Naive B cell (primary cell): Measurements from ENCODE around the gene MED31. TPM values are rescaled to one million over a fixed set of nuclear protein-coding genes. Genes with fewer than 3 reads are reported as not detected.

Experiments used
- ATAC-seq, 2 donors: fragments of 150-1000 bp; cut with Tn5 transposase; 2 replicates each; pipeline ENCODE4 v1.10.0; 2021; ENCODE audit warnings: low read depth in 2 of 2, mild to moderate bottlenecking in 2 of 2, moderate library complexity in 2 of 2
- DNase-seq: peaks from one replicate; pipeline ENCODE4 v3.0.0; 2022
- H3K27ac Mint-ChIP-seq, 6 donors: one replicate each; pipeline ENCODE4 v1.8.0; 2020 to 2022; ENCODE audit warnings: mild to moderate bottlenecking in 6 of 6, mixed read lengths in 6 of 6, moderate library complexity in 5 of 6, inconsistent platforms in 2 of 6
- H3K27me3 Mint-ChIP-seq, 3 donors: one replicate each; pipeline ENCODE4 v1.8.0; 2021 to 2022; ENCODE audit warnings: mixed read lengths in 3 of 3, mild to moderate bottlenecking in 1 of 3
- H3K36me3 Mint-ChIP-seq, 2 donors: one replicate each; pipeline ENCODE4 v1.8.0; 2020 to 2022; ENCODE audit warnings: mixed read lengths in 2 of 2, inconsistent platforms in 1 of 2, mild to moderate bottlenecking in 1 of 2
- H3K4me1 Mint-ChIP-seq, 3 donors: one replicate each; pipeline ENCODE4 v1.8.0; 2020 to 2022; ENCODE audit warnings: mixed read lengths in 3 of 3, inconsistent platforms in 1 of 3, mild to moderate bottlenecking in 1 of 3, moderate library complexity in 1 of 3
- H3K4me3 Mint-ChIP-seq, 8 donors: one replicate each; pipeline ENCODE4 v1.8.0; 2020 to 2022; ENCODE audit warnings: mild to moderate bottlenecking in 8 of 8, mixed read lengths in 8 of 8, moderate library complexity in 8 of 8, inconsistent platforms in 2 of 8
- H3K9me3 Mint-ChIP-seq, 7 donors: one replicate each; pipeline ENCODE4 v1.8.0; 2020 to 2022; ENCODE audit warnings: mixed read lengths in 7 of 7, mild to moderate bottlenecking in 5 of 7, inconsistent platforms in 2 of 7, moderate library complexity in 1 of 7
- polyA plus RNA-seq, 6 donors: library from polyadenylated mRNA; unstranded; fragments of 300-500 nt; fragmentation: Illumina TruSeq; gene quantifications; one replicate each; pipeline ENCODE4 v1.2.3, GENCODE V29; 2021; ENCODE audit warnings: low read depth in 6 of 6

Gene MED31
- polyA plus RNA-seq, 6 donors from 2014 or later: 25.7 to 33.8 (median 31.0) TPM

GRCh38 chr17:6639586-6640535 lies 11.5 kb downstream of the MED31 start:
- ATAC-seq (peak; percentile 21 to 30), DNase-seq (no peak)
- no peaks in the 10 kb centered on the region for H3K36me3 Mint-ChIP-seq
- peak overlapping the region; percentile 85 to 99 (median 96) for H3K4me3 Mint-ChIP-seq
- no peaks in the 10 kb centered on the region for H3K9me3 Mint-ChIP-seq
- H3K4me1 Mint-ChIP-seq: peaks cover 36 to 45% (median 43%) of the 10 kb centered on the region in 3 donors
- H3K27ac Mint-ChIP-seq: peak overlapping the region; percentile 84 to 100 (median 94)
- no peaks in the 10 kb centered on the region for H3K27me3 Mint-ChIP-seq

GRCh38 chr17:6639014-6639585 lies 12.3 kb downstream of the MED31 start:
- no peaks in the 10 kb centered on the region for H3K9me3 Mint-ChIP-seq
- H3K4me3 Mint-ChIP-seq: peak overlapping the region; percentile 85 to 99 (median 96)
- H3K27ac Mint-ChIP-seq: peak overlapping the region in 5 of 6 donors; percentile 49 to 100 (median 88)
- peaks cover 36 to 44% (median 43%) of the 10 kb centered on the region in 3 donors for H3K4me1 Mint-ChIP-seq
- no peaks in the 10 kb centered on the region for H3K27me3 Mint-ChIP-seq
- no peak for ATAC-seq
- no peak for DNase-seq
- peaks cover 5 to 7% of the 10 kb centered on the region in 2 donors for H3K36me3 Mint-ChIP-seq

GRCh38 chr17:6638046-6638908 lies 13.1 kb downstream of the MED31 start:
- H3K36me3 Mint-ChIP-seq: peaks cover 11 to 13% of the 10 kb centered on the region in 2 donors
- DNase-seq (no peak), ATAC-seq (no peak)
- H3K9me3 Mint-ChIP-seq: peaks cover 0 to 2% (median 0%) of the 10 kb centered on the region in 7 donors
- peak overlapping the region; percentile 22 to 97 (median 95) for H3K4me3 Mint-ChIP-seq
- peaks cover 34 to 44% (median 43%) of the 10 kb centered on the region in 3 donors for H3K4me1 Mint-ChIP-seq
- no peaks in the 10 kb centered on the region for H3K27me3 Mint-ChIP-seq
- H3K27ac Mint-ChIP-seq: peak overlapping the region in 3 of 6 donors; percentile 76 to 89 (median 89)

GRCh38 chr17:6637458-6637840 lies 14.0 kb downstream of the MED31 start:
- DNase-seq (no peak), ATAC-seq (no peak)
- peaks cover 32 to 44% (median 43%) of the 10 kb centered on the region in 3 donors for H3K4me1 Mint-ChIP-seq
- no peaks in the 10 kb centered on the region for H3K27me3 Mint-ChIP-seq
- H3K36me3 Mint-ChIP-seq: peaks cover 18 to 21% of the 10 kb centered on the region in 2 donors
- peak overlapping the region in 1 of 6 donors; percentile 71 for H3K27ac Mint-ChIP-seq
- H3K4me3 Mint-ChIP-seq: peak overlapping the region in 3 of 8 donors; percentile 49 to 95 (median 56)
- peaks cover 0 to 2% (median 0%) of the 10 kb centered on the region in 7 donors for H3K9me3 Mint-ChIP-seq

- Mint-ChIP-seq H3K4me1 (peaks cover 31 to 44% (median 43%) of the 10 kb centered on the region in 3 donors), H3K27ac (peak overlapping the region in 5 of 6 donors; percentile 8 to 69 (median 41)), H3K9me3 (peaks cover 0 to 2% (median 0%) of the 10 kb centered on the region in 7 donors), H3K27me3 (no peaks in the 10 kb centered on the region), H3K36me3 (peaks cover 18 to 27% of the 10 kb centered on the region in 2 donors), H3K4me3 (peak overlapping the region in 3 of 8 donors; percentile 49 to 95 (median 70))
- DNase-seq: no peak
- ATAC-seq: no peak
Observed at GRCh38 chr17:6636616-6637457, 14.6 kb downstream of the MED31 start.

- Mint-ChIP-seq H3K9me3 (peaks cover 0 to 2% (median 0%) of the 10 kb centered on the region in 7 donors), H3K4me1 (peaks cover 25 to 43% (median 43%) of the 10 kb centered on the region in 3 donors), H3K27ac (peak overlapping the region in 2 of 6 donors; percentile 8 to 41), H3K4me3 (peak overlapping the region in 2 of 8 donors; percentile 70 to 95), H3K36me3 (peaks cover 18 to 34% of the 10 kb centered on the region in 2 donors), H3K27me3 (no peaks in the 10 kb centered on the region)
- ATAC-seq (no peak), DNase-seq (no peak)
Observed at GRCh38 chr17:6636105-6636504, 15.3 kb downstream of the MED31 start.

GRCh38 chr17:6633263-6633662 lies 18.1 kb downstream of the MED31 start:
- H3K27ac Mint-ChIP-seq: no peak overlapping the region
- peaks cover 0 to 2% (median 0%) of the 10 kb centered on the region in 7 donors for H3K9me3 Mint-ChIP-seq
- ATAC-seq (no peak), DNase-seq (no peak)
- H3K4me1 Mint-ChIP-seq: peaks cover 5 to 26% (median 20%) of the 10 kb centered on the region in 3 donors
- peaks cover 25 to 47% of the 10 kb centered on the region in 2 donors for H3K36me3 Mint-ChIP-seq
- no peak overlapping the region for H3K4me3 Mint-ChIP-seq
- no peaks in the 10 kb centered on the region for H3K27me3 Mint-ChIP-seq

- H3K4me1 Mint-ChIP-seq: peaks cover 1 to 19% (median 12%) of the 10 kb centered on the region in 3 donors
- DNase-seq: no peak
- no peaks in the 10 kb centered on the region for H3K27me3 Mint-ChIP-seq
- no peak for ATAC-seq
- H3K36me3 Mint-ChIP-seq: peaks cover 33 to 54% of the 10 kb centered on the region in 2 donors
- H3K4me3 Mint-ChIP-seq: no peak overlapping the region
- no peak overlapping the region for H3K27ac Mint-ChIP-seq
- H3K9me3 Mint-ChIP-seq: peaks cover 0 to 2% (median 0%) of the 10 kb centered on the region in 7 donors
Observed at GRCh38 chr17:6632530-6632929, 18.9 kb downstream of the MED31 start.

GRCh38 chr17:6630390-6630789 lies 21.0 kb downstream of the MED31 start:
- DNase-seq (no peak), ATAC-seq (no peak)
- Mint-ChIP-seq H3K9me3 (peaks cover 0 to 2% (median 0%) of the 10 kb centered on the region in 7 donors), H3K4me1 (peaks cover 0 to 8% (median 5%) of the 10 kb centered on the region in 3 donors), H3K27ac (no peak overlapping the region), H3K36me3 (peaks cover 43 to 63% of the 10 kb centered on the region in 2 donors), H3K4me3 (no peak overlapping the region), H3K27me3 (no peaks in the 10 kb centered on the region)

GRCh38 chr17:6627019-6627418 lies 24.4 kb downstream of the MED31 start:
- Mint-ChIP-seq H3K4me3 (peak overlapping the region in 1 of 8 donors; percentile 3), H3K9me3 (no peaks in the 10 kb centered on the region), H3K36me3 (peaks cover 26 to 37% of the 10 kb centered on the region in 2 donors), H3K27ac (peak overlapping the region in 1 of 6 donors; percentile 24), H3K27me3 (no peaks in the 10 kb centered on the region), H3K4me1 (peaks cover 0 to 8% (median 5%) of the 10 kb centered on the region in 3 donors)
- DNase-seq (no peak), ATAC-seq (no peak)

- Mint-ChIP-seq H3K9me3 (no peaks in the 10 kb centered on the region), H3K27me3 (no peaks in the 10 kb centered on the region), H3K4me1 (peaks cover 0 to 8% (median 5%) of the 10 kb centered on the region in 3 donors), H3K36me3 (peaks cover 26 to 34% of the 10 kb centered on the region in 2 donors), H3K4me3 (no peak overlapping the region), H3K27ac (peak overlapping the region in 1 of 6 donors; percentile 34)
- DNase-seq (no peak), ATAC-seq (no peak)
Observed at GRCh38 chr17:6626616-6627015, 24.8 kb downstream of the MED31 start.

- Mint-ChIP-seq H3K4me1 (no peaks in the 10 kb centered on the region), H3K9me3 (no peaks in the 10 kb centered on the region), H3K27ac (no peak overlapping the region), H3K4me3 (no peak overlapping the region), H3K27me3 (no peaks in the 10 kb centered on the region), H3K36me3 (peaks cover 25 to 29% of the 10 kb centered on the region in 2 donors)
- ATAC-seq: no peak
- no peak for DNase-seq
Observed at GRCh38 chr17:6623941-6624340, 27.5 kb downstream of the MED31 start.
